GM21447 (cell line): ENCODE data around the gene SYT14.
"Not testable (repeated sequence)": the region's sequence is repeated elsewhere in the genome, so short reads cannot be mapped to it uniquely, and the experiment has no call there.

Experiments used
- ATAC-seq: cut with Tn5 transposase; IDR thresholded peaks from one replicate; pipeline ENCODE4 v1.9.1; 2021; ENCODE audit not compliant: unreplicated experiment

Gene SYT14

GRCh38 chr1:210195635-210196160 lies 257.7 kb downstream of the SYT14 start:
- no peak for ATAC-seq

DNA sequence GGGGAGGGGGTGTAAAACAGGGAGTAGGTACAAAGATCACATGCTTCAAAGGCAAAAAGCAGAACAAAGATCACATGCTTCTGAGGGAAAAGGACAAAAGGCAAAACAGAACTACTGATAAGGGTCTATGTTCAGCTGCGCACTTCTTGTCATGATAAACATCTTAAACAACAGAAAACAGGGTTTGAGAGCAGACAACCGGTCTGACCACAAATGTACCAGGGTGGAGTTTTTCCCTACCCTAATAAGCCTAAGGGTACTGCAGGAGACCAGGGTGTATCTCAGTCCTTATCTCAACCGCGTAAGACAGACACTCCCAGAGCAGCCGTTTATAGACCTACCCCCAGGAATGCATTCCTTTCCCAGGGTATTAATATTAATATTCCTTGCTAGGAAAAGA lies 258.2 kb downstream of the SYT14 start:
- ATAC-seq: not testable (repeated sequence)

- no peak for ATAC-seq
These were observed 260.8 kb downstream of the SYT14 start for GRCh38 chr1:210198840-210199239.

DNA sequence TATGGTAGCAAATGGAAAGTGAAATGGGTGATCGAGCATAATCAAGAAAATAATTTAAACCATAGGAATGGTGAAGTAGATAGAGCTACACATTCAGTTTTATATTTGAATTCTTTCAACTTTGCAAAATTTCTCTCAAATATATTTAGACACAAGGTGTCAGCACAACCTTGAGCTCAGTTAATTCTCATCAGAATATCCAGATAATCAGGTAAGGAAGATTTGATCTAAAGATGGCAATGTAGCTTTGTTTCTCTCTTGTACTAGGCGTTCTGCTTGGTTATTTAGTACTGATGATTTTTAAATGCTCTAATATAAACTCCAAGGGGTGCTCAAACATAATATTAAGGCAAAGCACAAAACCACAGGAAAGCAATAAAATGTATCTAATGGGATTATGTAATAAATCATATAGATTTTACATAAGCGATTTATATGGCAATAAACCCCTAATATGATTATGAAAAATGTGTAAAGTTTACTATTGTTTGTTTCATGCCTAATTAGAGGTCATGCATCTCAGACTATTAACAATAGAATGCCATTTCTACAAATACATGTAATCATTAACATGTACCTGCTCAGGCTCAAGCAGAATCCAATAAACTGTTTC lies 262.2 kb downstream of the SYT14 start:
- ATAC-seq: no peak

DNA sequence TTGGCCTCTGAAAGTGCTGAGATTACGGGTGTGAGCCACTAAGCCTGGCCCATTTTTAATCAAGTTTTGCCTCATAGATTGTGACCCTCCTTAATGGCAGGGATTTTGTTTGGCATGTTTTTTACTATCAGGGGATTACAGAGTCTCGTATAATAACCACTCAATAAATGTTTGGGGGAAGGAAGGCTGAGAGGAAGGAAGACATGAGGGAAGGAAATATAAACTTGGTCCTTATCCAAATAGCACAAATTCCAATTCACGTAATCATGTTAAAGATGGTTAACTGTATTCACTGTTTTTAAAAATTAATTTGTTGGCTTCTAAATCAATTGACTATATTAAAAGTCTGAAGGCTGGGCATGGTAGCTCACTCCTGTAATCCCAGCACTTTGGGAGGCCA lies 263.7 kb downstream of the SYT14 start:
- ATAC-seq: no peak

- ATAC-seq: no peak
These were observed 269.8 kb downstream of the SYT14 start for GRCh38 chr1:210207597-210208450.

DNA sequence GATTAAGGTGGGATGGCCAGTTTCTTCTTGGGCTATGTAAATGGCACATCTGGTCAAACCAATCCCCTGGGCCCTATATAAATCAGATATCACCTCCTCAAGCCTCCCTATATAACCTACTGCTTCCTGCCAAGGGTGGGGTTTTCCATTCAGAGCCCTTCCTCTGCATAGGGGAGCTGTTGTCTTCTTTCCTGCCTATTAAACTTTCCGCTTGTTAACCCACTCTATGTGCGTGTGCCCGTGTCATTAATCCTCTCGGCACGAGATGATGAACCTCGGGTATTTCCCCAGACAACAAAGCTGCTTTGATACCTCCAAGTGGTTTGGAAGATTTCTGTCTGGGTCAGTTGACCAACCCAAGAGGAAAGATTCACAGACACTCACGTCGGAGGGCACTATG lies 275.3 kb downstream of the SYT14 start:
- no peak for ATAC-seq

- no peak for ATAC-seq
These were observed 276.8 kb downstream of the SYT14 start for GRCh38 chr1:210214573-210215409.

DNA sequence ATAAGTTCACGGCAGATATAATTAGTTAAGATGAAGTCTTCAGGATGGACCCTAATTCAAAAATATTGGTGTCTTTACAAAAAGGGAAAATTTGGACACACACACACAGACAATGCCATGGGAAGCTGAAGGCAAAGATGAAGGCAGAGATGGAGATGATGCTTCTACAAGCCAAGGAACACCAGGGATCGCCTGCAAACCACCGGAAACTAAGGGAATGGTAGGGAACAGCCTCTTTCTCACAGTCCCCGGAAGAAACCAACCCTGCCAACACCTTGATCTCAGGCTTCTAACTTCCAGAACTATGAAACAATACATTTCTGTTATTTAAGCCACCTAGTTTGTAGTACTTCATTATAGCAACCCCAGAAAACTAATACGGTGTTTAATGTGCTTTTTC lies 279.5 kb downstream of the SYT14 start:
- ATAC-seq: no peak

- ATAC-seq: no peak
These were observed 280.0 kb downstream of the SYT14 start for GRCh38 chr1:210218047-210218446.
